NCI-H2107 (cell line): ENCODE data around the gene LUC7L.
"Not testable (repeated sequence)": the region's sequence is repeated elsewhere in the genome, so short reads cannot be mapped to it uniquely, and the experiment has no call there.

ENCODE experiments used
- DNase-seq: peaks from one replicate; lab custom pipeline; 2025; lab: John Stamatoyannopoulos, UW

The LUC7L gene

DNA sequence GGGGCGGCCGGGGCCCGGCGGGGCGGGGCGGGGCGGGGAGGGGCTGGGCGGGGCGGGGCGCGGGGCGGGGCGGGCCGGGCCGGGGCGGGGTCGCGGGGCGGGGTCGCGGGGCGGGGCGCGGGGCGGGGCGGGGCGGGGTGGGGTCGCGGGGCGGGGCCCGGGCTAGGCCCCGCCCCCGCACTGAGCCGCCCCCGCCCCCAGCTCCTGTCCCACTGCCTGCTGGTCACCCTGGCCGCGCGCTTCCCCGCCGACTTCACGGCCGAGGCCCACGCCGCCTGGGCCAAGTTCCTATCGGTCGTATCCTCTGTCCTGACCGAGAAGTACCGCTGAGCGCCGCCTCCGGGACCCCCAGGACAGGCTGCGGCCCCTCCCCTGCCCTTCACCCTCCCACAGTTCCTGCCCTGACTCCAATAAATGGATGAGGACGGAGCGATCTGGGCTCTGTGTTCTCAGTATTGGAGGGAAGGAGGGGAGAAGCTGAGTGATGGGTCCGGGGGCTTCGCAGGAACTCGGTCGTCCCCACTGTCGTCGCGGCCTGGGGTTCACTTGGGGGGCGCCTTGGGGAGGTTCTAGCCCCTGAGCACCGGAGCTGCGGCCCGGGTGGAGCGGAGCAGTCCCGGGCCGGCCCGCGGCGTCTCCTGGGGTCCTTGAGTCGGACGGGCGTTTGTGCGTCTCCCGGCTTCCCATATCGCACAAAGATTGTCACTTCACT, 64.3 kb downstream of the LUC7L start:
- DNase-seq, result no peak

DNA sequence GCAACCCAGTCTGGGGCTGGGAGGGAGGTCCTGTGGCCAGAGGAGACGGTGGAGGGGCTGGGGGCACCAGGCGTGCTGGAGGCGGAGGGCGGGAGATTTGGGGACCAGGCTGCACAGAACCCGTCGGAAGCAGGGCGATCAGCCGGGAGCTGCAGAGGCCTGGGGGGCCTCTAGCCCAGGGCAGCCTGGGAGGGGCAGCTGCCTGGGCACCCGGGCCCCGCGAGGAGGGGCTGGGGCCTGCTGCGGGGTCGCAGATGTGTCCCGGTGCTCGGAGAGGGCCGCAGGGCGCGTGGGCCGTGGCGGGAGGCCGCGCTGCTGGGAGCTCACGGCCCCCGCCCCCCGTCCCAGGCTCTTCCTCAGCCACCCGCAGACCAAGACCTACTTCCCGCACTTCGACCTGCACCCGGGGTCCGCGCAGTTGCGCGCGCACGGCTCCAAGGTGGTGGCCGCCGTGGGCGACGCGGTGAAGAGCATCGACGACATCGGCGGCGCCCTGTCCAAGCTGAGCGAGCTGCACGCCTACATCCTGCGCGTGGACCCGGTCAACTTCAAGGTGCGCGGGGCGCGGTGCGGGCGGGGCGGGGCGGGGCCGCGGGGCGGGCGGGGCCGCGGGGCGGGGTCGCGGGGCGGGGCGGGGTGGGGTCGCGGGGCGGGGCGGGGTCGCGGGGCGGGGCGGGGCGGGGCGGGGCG, 65.0 kb downstream of the LUC7L start:
- DNase-seq, result not testable (repeated sequence)

DNA sequence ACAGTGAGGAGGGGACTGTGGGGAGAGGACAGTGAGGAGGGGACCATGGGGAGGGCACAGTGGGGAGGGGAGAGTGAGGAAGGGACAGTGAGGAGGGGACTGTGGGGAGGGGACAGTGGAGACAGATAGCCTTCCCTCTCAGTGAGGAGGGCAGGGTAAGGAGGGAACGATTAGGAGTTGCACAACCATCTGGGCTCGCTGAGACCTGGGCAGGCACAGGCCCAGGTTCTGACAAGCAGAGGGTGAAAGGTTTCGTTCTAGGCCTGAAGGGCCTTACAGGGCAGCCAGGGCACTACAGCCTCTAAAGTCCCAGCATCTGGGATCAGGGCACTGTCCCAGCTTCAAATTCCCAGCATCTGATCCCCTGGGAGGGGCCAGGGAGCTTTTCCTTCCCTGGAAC, 65.6 kb downstream of the LUC7L start:
- DNase-seq, result not testable (repeated sequence)

DNA sequence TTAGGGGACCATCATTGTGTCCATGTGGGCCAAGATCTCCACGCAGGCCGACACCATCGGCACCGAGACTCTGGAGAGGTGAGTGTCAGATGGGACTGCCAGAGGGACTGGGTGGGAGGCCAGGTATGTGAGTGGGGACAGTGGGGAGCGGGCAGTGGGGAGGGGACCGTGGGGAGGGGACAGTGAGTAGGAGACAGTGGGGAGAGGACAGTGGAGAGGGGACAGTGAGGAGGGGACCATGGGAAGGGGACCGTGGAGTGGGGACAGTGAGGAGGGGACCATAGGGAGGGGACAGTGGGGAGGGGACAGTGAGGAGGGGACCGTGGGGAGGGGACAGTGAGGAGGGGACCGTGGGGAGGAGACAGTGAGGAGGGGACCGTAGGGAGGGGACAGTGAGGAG, 66.1 kb downstream of the LUC7L start:
- not testable (repeated sequence) for DNase-seq

DNA sequence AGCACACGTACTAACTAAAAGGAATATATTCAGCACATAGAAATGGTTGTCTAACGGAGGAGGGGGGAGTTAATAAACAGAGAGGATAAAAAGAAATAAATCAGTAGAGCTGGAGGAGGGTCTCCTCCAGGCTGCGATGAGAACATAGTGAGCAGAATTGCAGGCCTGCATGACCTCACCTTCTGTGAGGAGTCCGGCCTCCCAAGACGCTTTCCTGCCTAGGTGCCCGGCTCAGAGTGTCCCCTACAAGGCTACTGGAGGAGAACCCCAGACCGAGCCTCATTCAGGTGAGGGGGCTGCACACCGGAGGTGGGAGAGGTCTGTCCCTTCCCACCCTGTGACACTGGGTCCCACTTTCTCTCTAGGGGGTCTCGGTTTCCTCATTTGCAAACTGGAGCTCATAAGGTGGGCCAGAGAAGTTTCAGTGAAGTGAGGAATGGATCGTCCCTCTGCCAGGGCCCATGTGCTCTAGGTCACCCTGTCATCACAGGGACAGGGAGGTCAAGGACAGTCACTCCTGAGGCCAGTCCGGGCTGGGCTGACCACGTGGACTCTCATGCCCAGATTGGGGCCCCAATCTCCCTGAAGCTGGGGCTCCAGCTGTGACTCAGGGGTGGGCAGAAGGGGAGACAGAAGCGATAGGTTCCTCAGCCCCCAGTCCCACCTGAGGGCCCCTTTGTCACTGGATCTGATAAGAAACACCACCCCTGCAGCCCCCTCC, 66.8 kb downstream of the LUC7L start:
- no peak for DNase-seq

DNA sequence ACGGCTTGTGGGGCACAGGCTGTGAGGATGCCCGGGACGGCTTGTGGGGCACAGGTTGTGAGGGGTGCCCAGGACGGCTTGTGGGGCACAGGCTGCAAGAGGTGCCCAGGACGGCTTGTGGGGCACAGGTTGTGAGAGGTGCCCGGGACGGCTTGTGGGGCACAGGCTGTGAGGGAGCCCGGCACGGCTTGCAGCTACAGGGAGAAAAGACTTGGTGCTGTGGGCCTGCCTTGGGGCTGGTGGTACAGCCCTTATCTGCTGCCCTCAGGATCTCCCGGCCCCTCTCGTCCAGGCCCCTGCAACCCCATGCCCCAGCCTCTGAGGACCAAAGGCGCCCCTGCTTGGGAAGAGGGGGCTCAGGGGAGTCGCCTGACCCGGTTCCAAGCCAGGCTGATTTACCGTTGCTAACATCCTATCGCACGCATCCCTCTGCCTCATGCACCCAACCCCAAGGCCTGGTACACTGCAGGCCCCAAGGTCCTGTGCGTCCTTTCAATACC, 68.5 kb downstream of the LUC7L start:
- no peak for DNase-seq

DNA sequence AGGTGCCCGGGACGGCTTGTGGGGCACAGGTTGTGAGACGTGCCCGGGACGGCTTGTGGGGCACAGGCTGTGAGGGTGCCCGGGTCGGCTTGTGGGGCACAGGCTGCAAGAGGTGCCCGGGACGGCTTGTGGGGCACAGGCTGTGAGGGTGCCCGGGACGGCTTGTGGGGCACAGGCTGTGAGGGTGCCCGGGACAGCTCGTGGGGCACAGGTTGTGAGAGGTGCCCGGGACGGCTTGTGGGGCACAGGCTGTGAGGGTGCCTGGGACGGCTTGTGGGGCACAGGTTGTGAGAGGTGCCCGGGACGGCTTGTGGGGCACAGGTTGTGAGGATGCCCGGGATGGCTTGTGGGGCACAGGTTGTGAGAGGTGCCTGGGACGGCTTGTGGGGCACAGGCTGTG, 69.0 kb downstream of the LUC7L start:
- not testable (repeated sequence) for DNase-seq

DNA sequence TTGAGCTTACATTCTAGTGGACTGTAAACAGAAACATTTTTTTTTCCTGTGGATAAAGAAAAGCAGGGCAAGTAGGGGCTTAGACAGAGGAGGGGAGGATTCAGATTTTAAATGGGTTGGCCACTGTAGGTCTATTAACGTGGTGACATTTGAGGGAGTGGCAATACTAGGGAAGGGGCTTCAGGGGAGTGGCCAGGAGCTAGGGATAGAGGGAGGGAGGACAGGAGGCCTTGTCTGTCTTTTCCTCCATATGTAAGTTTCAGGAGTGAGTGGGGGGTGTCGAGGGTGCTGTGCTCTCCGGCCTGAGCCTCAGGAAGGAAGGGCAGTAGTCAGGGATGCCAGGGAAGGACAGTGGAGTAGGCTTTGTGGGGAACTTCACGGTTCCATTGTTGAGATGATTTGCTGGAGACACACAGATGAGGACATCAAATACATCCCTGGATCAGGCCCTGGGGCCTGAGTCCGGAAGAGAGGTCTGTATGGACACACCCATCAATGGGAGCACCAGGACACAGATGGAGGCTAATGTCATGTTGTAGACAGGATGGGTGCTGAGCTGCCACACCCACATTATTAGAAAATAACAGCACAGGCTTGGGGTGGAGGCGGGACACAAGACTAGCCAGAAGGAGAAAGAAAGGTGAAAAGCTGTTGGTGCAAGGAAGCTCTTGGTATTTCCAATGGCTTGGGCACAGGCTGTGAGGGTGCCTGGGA, 70.0 kb downstream of the LUC7L start:
- DNase-seq, result no peak

DNA sequence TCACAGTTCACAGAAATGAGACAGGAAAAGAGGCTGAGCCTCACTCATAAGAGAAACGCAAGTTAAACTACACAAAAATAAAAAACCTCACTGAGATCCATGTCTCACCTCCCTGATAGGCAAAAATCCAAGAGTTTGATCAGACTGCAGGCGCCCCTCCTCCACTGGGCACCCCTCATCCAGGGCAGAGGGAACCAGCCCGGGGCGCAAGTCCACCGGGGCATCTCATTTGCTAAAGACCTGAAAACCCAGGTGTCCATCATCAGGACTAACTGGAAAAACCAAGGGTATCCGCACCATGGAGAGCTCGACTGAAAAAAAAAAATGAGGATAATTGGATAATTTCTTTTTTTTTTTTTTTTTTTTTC, 74.2 kb downstream of the LUC7L start:
- no peak for DNase-seq

DNA sequence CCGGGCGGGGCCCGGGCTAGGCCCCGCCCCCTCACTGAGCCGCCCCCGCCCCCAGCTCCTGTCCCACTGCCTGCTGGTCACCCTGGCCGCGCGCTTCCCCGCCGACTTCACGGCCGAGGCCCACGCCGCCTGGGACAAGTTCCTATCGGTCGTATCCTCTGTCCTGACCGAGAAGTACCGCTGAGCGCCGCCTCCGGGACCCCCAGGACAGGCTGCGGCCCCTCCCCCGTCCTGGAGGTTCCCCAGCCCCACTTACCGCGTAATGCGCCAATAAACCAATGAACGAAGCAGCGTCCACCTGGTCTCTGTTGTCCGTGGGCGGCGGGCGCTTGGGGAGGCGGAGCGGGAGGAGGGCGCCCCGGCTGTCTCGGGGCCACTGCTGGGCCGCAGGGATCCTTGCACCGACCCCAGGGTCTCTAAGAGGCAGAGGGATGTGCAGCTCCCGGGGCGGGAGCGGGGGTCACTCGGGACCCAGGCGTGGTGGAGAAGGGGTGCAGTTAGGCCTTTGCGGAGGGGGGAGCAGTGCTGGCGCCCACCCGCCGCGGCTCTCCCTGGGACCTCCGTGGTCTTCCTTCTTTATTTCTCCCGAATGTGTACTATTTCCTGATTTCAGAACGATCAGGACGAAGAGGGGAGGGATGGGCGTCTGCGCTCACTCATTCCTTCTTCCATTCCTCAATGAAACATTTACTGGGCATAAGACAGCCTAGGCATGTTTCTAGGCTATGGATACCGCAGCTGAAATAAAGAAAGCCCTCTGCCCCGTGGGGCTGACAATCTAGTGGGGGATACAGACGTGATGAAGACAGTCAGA, 74.8 kb downstream of the LUC7L start:
- DNase-seq, result no peak

DNA sequence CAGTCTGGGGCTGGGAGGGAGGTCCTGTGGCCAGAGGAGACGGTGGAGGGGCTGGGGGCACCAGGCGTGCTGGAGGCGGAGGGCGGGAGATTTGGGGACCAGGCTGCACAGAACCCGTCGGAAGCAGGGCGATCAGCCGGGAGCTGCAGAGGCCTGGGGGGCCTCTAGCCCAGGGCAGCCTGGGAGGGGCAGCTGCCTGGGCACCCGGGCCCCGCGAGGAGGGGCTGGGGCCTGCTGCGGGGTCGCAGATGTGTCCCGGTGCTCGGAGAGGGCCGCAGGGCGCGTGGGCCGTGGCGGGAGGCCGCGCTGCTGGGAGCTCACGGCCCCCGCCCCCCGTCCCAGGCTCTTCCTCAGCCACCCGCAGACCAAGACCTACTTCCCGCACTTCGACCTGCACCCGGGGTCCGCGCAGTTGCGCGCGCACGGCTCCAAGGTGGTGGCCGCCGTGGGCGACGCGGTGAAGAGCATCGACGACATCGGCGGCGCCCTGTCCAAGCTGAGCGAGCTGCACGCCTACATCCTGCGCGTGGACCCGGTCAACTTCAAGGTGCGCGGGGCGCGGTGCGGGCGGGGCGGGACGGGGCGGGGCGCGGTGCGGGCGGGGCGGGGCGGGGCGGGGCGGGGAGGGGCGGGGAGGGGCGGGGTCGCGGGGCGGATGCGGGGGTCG, 75.6 kb downstream of the LUC7L start:
- DNase-seq, result not testable (repeated sequence)

DNA sequence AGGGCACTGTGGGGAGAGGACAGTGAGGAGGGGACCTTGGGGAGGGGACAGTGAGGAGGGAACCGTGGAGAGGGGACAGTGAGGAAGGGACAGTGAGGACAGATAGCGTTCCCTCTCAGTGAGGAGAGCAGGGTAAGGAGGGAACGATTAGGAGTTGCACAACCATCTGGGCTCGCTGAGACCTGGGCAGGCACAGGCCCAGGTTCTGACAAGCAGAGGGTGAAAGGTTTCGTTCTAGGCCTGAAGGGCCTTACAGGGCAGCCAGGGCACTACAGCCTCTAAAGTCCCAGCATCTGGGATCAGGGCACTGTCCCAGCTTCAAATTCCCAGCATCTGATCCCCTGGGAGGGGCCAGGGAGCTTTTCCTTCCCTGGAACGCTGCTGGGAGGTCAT, 76.1 kb downstream of the LUC7L start:
- DNase-seq, result not testable (repeated sequence)

DNA sequence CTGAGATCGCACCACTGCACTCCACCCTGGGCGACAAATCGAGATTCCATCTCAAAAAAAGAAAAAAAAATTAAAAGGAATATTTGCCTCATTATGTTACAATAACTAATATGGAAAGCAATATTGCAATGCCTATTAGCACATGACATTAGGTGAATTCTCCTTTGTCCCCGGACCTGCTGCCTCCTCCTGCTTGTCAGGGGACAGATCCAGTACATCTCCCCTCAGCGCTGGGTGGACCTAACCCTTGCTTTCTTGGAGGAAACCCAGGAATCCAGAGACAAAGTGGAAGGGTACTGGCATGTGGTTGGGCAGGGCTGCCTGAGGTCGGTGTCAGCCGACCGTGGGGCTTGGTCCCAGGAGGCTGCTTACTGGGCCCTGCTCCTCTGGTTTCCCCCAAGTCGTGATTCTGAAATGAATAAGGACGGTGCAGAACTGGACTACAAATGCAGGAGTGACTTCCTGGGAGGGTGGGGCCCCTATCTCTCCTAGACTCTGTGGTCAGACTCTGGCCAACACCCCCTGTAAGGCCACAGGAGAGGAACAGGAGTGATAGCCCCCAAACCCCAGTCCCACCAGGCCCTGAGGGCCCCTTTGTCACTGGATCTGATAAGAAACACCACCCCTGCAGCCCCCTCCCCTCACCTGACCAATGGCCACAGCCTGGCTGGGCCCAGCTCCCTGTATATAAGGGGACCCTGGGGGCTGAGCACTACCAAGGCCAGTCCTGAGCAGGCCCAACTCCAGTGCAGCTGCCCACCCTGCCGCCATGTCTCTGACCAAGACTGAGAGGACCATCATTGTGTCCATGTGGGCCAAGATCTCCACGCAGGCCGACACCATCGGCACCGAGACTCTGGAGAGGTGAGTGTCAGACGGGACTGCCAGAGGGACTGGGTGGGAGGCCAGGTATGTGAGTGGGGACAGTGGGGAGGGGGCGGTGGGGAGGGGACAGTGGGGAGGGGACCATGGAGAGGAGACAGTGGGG, 76.8 kb downstream of the LUC7L start, which contains the start of gene HBZ:
Gene HBZ (plus strand): TSS at position 504 of the 988 bp plus-strand sequence. CDS start 266 bp downstream, at position 770.
- DNase-seq, result no peak

DNA sequence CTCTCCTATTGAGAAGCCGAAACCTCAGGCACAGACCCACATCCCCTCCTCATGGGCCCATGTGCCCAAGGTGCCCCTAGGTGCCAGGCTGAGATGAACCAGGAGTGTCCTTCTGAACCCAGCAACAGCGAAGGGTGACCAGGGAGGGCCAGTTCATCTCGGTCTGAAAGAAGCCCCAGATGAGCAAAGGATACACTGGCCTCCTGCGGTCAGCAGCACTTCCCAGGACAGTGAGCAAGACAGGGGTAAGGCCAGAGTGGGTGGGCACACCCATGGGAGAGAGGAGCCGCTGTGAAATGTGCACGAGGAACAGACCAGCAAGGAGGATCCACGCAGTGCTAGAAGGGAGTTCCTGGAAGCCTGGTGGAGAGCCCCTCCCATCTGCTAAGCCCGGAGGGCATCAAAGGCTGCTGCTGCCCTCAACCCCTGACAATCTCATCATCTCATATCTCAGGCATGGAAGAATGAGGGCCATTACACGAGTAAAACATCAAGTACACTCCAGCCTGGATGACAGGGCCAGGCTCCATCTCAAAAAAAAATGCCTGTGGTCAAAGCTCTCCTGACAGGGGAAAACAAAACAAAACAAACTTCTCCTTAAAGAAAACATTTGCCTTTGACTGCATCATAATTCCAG, 80.1 kb downstream of the LUC7L start:
- DNase-seq, result no peak

DNA sequence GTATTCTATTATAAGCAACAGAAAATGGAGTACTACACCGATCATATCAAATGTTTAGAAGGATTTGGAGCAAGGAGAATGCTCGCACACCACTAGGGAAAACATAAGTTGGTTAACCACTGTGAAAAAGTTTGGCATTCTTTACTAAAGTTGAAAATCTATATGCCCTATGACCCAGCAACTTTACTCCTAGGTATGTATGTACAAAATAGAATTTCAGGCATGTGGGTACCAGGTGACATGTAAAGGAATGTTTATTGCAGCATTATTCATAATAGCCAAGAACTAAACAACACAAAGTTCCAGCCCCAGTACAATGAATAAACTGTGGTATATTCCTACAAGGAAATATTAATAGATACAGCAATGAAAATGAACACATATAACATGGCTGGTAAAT, 82.6 kb downstream of the LUC7L start:
- DNase-seq, result no peak

DNA sequence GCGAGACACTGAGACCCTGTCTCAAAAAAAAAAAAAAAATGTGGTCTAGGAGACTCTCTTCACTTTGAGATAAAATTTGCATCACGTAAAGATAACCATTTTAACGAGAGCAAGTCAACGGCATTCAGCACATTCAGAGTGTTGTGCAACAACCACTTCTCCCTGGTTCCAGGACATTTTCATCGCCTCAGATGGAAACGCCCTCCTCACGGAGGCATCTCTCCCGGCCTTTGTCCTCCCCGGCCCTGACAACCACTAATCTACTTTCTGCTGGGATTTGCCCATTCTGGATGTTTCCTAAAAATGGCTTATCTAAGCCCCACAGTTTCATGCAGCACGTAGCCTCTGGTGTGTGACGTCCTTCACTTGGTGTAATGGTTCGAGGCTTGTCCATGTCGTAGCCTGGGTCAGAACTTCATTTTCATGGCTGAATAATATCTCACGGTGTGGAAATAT, 84.4 kb downstream of the LUC7L start:
- no peak for DNase-seq

DNA sequence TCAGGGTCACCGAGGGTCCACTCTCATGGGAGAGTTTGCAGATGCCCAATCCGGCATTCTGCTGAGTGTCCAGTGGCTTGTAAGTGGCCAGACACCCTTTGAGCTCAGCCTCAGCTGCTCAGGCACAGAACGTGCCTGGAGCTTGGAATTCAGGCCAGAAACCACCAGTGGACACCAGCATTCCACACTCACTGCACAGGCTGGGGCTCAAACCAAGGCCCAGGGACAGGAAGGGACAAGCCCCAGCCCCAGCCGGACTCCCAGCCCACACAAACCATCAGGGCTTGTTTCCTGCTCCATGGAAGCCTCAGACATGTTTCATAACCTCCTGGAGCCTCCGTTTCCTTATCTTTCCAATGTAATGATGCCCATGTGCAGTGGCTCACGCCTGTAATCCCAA, 85.8 kb downstream of the LUC7L start:
- DNase-seq, result no peak

DNA sequence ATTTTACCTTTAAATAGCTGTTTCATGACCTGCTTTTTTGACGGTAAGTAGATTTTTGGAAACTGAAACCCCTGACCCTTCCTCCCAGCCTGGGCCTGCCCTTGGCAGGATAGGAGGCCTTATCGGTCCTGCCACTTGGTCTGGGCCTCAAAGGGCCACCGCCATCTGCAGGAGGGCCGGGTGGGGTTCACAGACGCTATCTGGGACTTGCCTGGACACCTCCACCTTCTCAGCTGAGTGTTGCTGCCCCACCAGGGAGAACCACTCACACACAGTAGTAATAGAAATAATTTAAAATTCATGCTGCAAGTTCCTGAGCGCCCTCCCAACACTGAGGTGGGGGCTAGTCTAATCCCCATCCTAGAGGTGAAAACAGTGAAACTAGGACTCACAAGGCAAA, 86.2 kb downstream of the LUC7L start:
- DNase-seq, result no peak

DNA sequence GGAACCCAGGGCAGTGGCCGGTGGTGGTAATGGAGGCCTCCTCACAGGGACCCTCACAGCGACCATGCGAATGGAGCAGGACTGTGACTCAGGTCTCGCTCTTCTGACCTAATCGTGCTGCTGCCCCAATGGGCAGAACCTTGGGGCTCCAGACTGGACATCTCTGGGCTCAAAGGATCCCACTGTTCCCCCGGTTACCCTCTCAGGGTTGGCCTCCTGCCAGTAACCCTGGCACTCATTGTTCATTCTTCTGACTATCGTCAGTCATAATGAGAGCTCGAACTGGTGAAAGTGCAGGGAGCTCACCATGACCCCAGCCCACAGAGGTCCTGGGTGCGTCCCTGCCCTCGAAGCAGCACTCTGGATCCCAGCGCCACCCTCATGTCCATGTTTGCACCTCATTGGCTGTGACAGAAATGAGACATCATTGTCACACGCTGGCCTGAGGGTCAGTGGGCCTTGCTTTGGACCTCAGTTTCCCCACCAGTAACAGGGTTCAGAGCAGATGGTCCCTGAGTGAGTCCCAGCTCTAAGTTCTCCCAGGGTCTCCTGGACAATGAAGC, 86.8 kb downstream of the LUC7L start:
- DNase-seq, result no peak
